Smooth muscle cell (in vitro differentiated cells): ENCODE results near the gene PADI3. TPM values are rescaled to one million over a fixed set of nuclear protein-coding genes. Genes with fewer than 3 reads are reported as not detected.

Experiments
- DNase-seq: peaks from one replicate; lab custom pipeline; 2025; ENCODE audit not compliant: unreplicated experiment; lab: John Stamatoyannopoulos, UW
- H2AFZ ChIP-seq: fragments of 200-600 bp; sonication (generic); 2 replicates; pipeline ENCODE4 v1.6.0; 2016; ENCODE audit warnings: antibody characterized with exemption, low read depth, mild to moderate bottlenecking
- H3F3A ChIP-seq: fragments of 200-600 bp; sonication (generic); 2 replicates; pipeline ENCODE4 v1.6.0; 2017; ENCODE audit warnings: antibody characterized with exemption, low read depth
- H3K27ac ChIP-seq: fragments of 200-600 bp; sonication (generic); 2 replicates; pipeline ENCODE4 v1.5.1; 2016; ENCODE audit warnings: low read depth, mild to moderate bottlenecking
- H3K27me3 ChIP-seq: fragments of 200-600 bp; sonication (generic); 2 replicates; pipeline ENCODE4 v1.6.1; 2016; ENCODE audit warnings: low read depth, mild to moderate bottlenecking
- H3K36me3 ChIP-seq: fragments of 200-600 bp; sonication (generic); 2 replicates; pipeline ENCODE4 v1.5.1; 2016; ENCODE audit warnings: low read depth
- H3K4me1 ChIP-seq: fragments of 200-600 bp; sonication (generic); 2 replicates; pipeline ENCODE4 v1.5.1; 2016; ENCODE audit warnings: low read depth
- H3K4me2 ChIP-seq: fragments of 200-600 bp; sonication (generic); 2 replicates; pipeline ENCODE4 v1.6.0; 2016; ENCODE audit warnings: mild to moderate bottlenecking
- H3K4me3 ChIP-seq: fragments of 200-600 bp; sonication (generic); 2 replicates; pipeline ENCODE4 v1.5.1; 2016; ENCODE audit warnings: mild to moderate bottlenecking
- H3K79me2 ChIP-seq: fragments of 200-600 bp; sonication (generic); 2 replicates; pipeline ENCODE4 v1.6.0; 2016; ENCODE audit warnings: low read depth, mild to moderate bottlenecking
- H3K9ac ChIP-seq: fragments of 200-600 bp; sonication (generic); 2 replicates; pipeline ENCODE4 v1.6.0; 2016; ENCODE audit warnings: low read depth
- H3K9me3 ChIP-seq: fragments of 200-600 bp; sonication (generic); replicated peaks from 2 replicates; pipeline ENCODE4 v1.5.1; 2016; ENCODE audit warnings: low read depth
- H4K20me1 ChIP-seq: fragments of 200-600 bp; sonication (generic); 2 replicates; pipeline ENCODE4 v1.6.0; 2016; ENCODE audit warnings: low read depth
- CTCF ChIP-seq: fragments of 200-600 bp; sonication (generic); IDR thresholded peaks from 2 replicates; pipeline ENCODE4 v1.5.1; 2017; ENCODE audit warnings: borderline replicate concordance, mild to moderate bottlenecking, antibody characterized with exemption; ENCODE audit not compliant: insufficient read depth, poor library complexity, severe bottlenecking
- WGBS: methylation state at CpG from one replicate; pipeline ENCODE4 v1.1.7; 2016; ENCODE audit warnings: low lambda C conversion rate; 5-methylcytosine and 5-hydroxymethylcytosine counted together
- polyA plus RNA-seq: library from polyadenylated mRNA; unstranded; fragments of >200 nt; fragmentation: Nextera tagmentation; extraction: Ambion mirVana; gene quantifications from 2 replicates; pipeline ENCODE4 v1.2.1, GENCODE V29; 2016
- total RNA-seq: library from RNA; depleted of rRNA; stranded (reverse); fragments of >200 nt; gene quantifications from 2 replicates; pipeline ENCODE4 v1.2.3, GENCODE V29; 2014

PADI3 gene
- total and polyA plus RNA-seq, 2 experiments from 2014 or later = not detected

- Histone ChIP-seq H4K20me1 (no peaks in the 10 kb centered on the region), H3K27ac (no peak overlapping the region), H3K79me2 (no peaks in the 10 kb centered on the region), H3F3A (no peaks in the 10 kb centered on the region), H3K4me2 (no peak overlapping the region), H3K9me3 (peaks cover 7% of the 10 kb centered on the region), H3K9ac (no peak overlapping the region), H3K27me3 (no peaks in the 10 kb centered on the region), H2AFZ (no peak overlapping the region), H3K4me3 (no peak overlapping the region), H3K4me1 (no peaks in the 10 kb centered on the region), H3K36me3 (no peaks in the 10 kb centered on the region)
- no peak for TF ChIP-seq CTCF
- no peak for DNase-seq
- 82% methylated on average over 5 of the region's 5 CpGs for WGBS
Measured at GRCh38 chr1:17301767-17302166, 52.9 kb downstream of the PADI3 start.

- Histone ChIP-seq H3K36me3 (no peaks in the 10 kb centered on the region), H3K79me2 (no peaks in the 10 kb centered on the region), H3F3A (no peaks in the 10 kb centered on the region), H3K27ac (no peak overlapping the region), H3K4me1 (no peaks in the 10 kb centered on the region), H3K9ac (no peak overlapping the region), H3K4me2 (no peak overlapping the region), H3K4me3 (no peak overlapping the region), H2AFZ (no peak overlapping the region), H3K9me3 (peaks cover 7% of the 10 kb centered on the region), H3K27me3 (no peaks in the 10 kb centered on the region), H4K20me1 (no peaks in the 10 kb centered on the region)
- 43% methylated on average over 6 of the region's 6 CpGs for WGBS
- no peak for TF ChIP-seq CTCF
- DNase-seq = no peak
Measured at GRCh38 chr1:17304151-17304825, 55.4 kb downstream of the PADI3 start.

DNA sequence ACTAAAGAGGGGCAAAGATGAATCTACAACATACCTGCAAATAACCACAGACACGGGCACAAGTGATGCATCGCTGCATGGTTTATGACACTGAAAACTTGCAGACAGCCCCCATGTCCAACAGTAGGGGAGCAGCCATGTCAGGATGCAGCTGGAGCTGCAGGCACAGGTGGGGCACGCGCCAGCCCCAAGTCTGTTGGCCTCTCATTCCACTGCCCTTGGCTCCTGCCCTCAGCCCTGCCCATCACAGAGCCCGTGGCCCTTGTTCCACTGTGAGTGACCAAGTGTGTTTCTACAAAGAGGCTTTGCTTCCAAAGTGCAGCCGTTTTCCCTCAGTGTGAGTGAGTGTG is 55.9 kb downstream of the PADI3 start:
- Histone ChIP-seq H3K9me3 (peaks cover 7% of the 10 kb centered on the region), H3K36me3 (no peaks in the 10 kb centered on the region), H3F3A (no peaks in the 10 kb centered on the region), H2AFZ (no peak overlapping the region), H3K79me2 (no peaks in the 10 kb centered on the region), H4K20me1 (no peaks in the 10 kb centered on the region), H3K9ac (no peak overlapping the region), H3K4me2 (no peak overlapping the region), H3K27ac (no peak overlapping the region), H3K4me3 (no peak overlapping the region), H3K4me1 (no peaks in the 10 kb centered on the region), H3K27me3 (no peaks in the 10 kb centered on the region)
- 87% methylated on average over 6 of the region's 6 CpGs for WGBS
- DNase-seq = no peak
- TF ChIP-seq CTCF = no peak

DNA sequence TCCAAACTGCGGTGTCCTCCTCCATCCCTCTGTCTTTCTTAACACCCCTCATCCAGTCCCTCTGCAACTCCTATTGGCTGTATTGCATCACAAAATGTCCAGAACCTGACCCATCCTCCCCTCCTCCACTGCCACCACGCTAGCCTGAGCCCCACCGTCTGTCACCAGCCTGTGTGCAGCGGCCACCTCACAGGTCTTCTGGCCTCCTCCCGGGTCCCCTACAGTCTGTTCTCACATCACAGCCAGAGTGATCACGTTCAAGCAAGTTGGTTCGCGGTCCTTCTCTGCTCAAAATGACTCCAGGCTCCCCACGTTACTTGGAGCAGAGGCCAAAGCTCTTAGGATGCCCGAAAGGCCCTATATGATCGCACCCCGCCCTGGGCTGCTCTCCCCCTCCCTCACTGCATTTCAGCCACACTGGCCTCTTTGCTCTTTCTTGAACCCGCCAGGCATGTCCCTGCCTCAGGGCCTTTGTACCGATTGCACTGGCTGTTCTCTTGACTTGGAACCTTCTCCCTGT is 56.7 kb downstream of the PADI3 start:
- no peaks in the 10 kb centered on the region for H3K36me3 ChIP-seq
- no peak overlapping the region for H2AFZ ChIP-seq
- no peak overlapping the region for H3K9ac ChIP-seq
- no peaks in the 10 kb centered on the region for H4K20me1 ChIP-seq
- 80% methylated on average over 14 of the region's 14 CpGs for WGBS
- DNase-seq = no peak
- H3K27ac ChIP-seq = no peak overlapping the region
- no peaks in the 10 kb centered on the region for H3K4me1 ChIP-seq
- no peak overlapping the region for H3K4me3 ChIP-seq
- H3F3A ChIP-seq = no peaks in the 10 kb centered on the region
- no peaks in the 10 kb centered on the region for H3K79me2 ChIP-seq
- no peak for TF ChIP-seq CTCF
- no peak overlapping the region for H3K4me2 ChIP-seq
- H3K9me3 ChIP-seq = peaks cover 7% of the 10 kb centered on the region
- no peaks in the 10 kb centered on the region for H3K27me3 ChIP-seq
